HEK293 (cell line): ENCODE data around the gene IFI6.

ENCODE experiments used
- CTCF ChIA-PET: fragments of 350-600 bp; formaldehyde crosslinking; extraction: SDS; loops from one replicate; lab custom pipeline; 2021; ENCODE audit warnings: antibody characterized with exemption; lab: Yijun Ruan, JAX
- POLR2A ChIA-PET: fragments of 300-600 bp; formaldehyde crosslinking; extraction: SDS; loops from one replicate; lab custom pipeline; 2020; ENCODE audit warnings: antibody characterized with exemption, inconsistent platforms; lab: Yijun Ruan, JAX
- H3K27ac ChIP-seq: fragments of 200-500 bp; sonication (Bioruptor generic); 2 replicates; pipeline ENCODE4 v1.5.1; 2014; ENCODE audit warnings: low read depth, low read length, control low read depth, inconsistent platforms; ENCODE audit errors: extremely low read depth
- H3K36me3 ChIP-seq, 2 experiments: fragments of 200-500 bp in 1 of 2; sonication (Bioruptor generic) in 1 of 2; 1 replicate in 1 of 2; 2 replicates in 1 of 2; pipeline ENCODE4 v1.5.1; 2014 to 2017; ENCODE audit warnings: inconsistent platforms in 2 of 2, low read length in 2 of 2; ENCODE audit not compliant: control insufficient read depth in 2 of 2, insufficient read depth in 1 of 2
- H3K4me1 ChIP-seq: fragments of 200-500 bp; sonication (Bioruptor generic); 2 replicates; pipeline ENCODE4 v1.5.1; 2014; ENCODE audit warnings: mild to moderate bottlenecking, low read length, inconsistent platforms; ENCODE audit not compliant: control insufficient read depth, insufficient read depth
- H3K4me3 ChIP-seq: 2 replicates; pipeline ENCODE4 v1.5.1; 2011; ENCODE audit warnings: low read depth, mild to moderate bottlenecking, control low read depth, low read length, moderate library complexity
- H3K9me3 ChIP-seq: fragments of 200-500 bp; sonication (Bioruptor generic); 2 replicates; pipeline ENCODE4 v1.5.1; 2014; ENCODE audit warnings: low read depth, low read length, inconsistent platforms; ENCODE audit not compliant: control insufficient read depth, insufficient read depth
- EGR2 ChIP-seq: fragments of 450-650 bp; formaldehyde crosslinking; IDR thresholded peaks from 2 replicates; pipeline ENCODE4 v1.5.1; 2016; ENCODE audit warnings: low read depth, missing biosample characterization, missing genetic modification characterization
- KLF1 ChIP-seq: fragments of 450-650 bp; formaldehyde crosslinking; IDR thresholded peaks from 2 replicates; pipeline ENCODE4 v1.5.1; 2016; ENCODE audit warnings: missing biosample characterization, missing genetic modification characterization
- PATZ1 ChIP-seq: fragments of 450-650 bp; formaldehyde crosslinking; IDR thresholded peaks from 2 replicates; pipeline ENCODE4 v1.5.1; 2016; ENCODE audit warnings: missing biosample characterization, missing genetic modification characterization
- PRDM10 ChIP-seq: fragments of 450-650 bp; formaldehyde crosslinking; IDR thresholded peaks from 2 replicates; pipeline ENCODE4 v1.5.1; 2016; ENCODE audit warnings: missing biosample characterization, missing genetic modification characterization
- PRDM6 ChIP-seq: fragments of 450-650 bp; formaldehyde crosslinking; IDR thresholded peaks from 2 replicates; pipeline ENCODE4 v1.5.1; 2017; ENCODE audit warnings: missing biosample characterization, missing genetic modification characterization
- REST ChIP-seq: fragments of 450-650 bp; formaldehyde crosslinking; IDR thresholded peaks from 2 replicates; pipeline ENCODE4 v1.5.1; 2016; ENCODE audit warnings: missing biosample characterization, missing genetic modification characterization
- SP3 ChIP-seq: fragments of 450-650 bp; formaldehyde crosslinking; IDR thresholded peaks from 2 replicates; pipeline ENCODE4 v1.5.1; 2016; ENCODE audit warnings: missing biosample characterization, missing genetic modification characterization
- YY1 ChIP-seq: fragments of 450-650 bp; formaldehyde crosslinking; IDR thresholded peaks from 2 replicates; pipeline ENCODE4 v1.5.1; 2018; ENCODE audit warnings: missing biosample characterization, missing genetic modification characterization
- ZBTB20 ChIP-seq: fragments of 450-650 bp; formaldehyde crosslinking; IDR thresholded peaks from 2 replicates; pipeline ENCODE4 v1.5.1; 2016; ENCODE audit warnings: missing biosample characterization, missing genetic modification characterization
- ZBTB48 ChIP-seq: fragments of 450-650 bp; formaldehyde crosslinking; IDR thresholded peaks from 2 replicates; pipeline ENCODE4 v1.5.1; 2016; ENCODE audit warnings: missing biosample characterization, missing genetic modification characterization
- ZFHX2 ChIP-seq: fragments of 450-650 bp; formaldehyde crosslinking; conservative IDR thresholded peaks from 2 replicates; pipeline ENCODE4 v1.5.1; 2016; ENCODE audit warnings: missing biosample characterization, missing genetic modification characterization
- ZNF2 ChIP-seq: fragments of 450-650 bp; formaldehyde crosslinking; IDR thresholded peaks from 2 replicates; pipeline ENCODE4 v1.5.1; 2016; ENCODE audit warnings: missing biosample characterization, missing genetic modification characterization
- ZNF223 ChIP-seq: fragments of 450-650 bp; formaldehyde crosslinking; IDR thresholded peaks from 2 replicates; pipeline ENCODE4 v1.5.1; 2016; ENCODE audit warnings: missing biosample characterization, missing genetic modification characterization
- ZNF398 ChIP-seq: fragments of 450-650 bp; formaldehyde crosslinking; IDR thresholded peaks from 2 replicates; pipeline ENCODE4 v1.5.1; 2017; ENCODE audit warnings: missing biosample characterization, missing genetic modification characterization
- ZNF548 ChIP-seq: fragments of 450-650 bp; formaldehyde crosslinking; IDR thresholded peaks from 2 replicates; pipeline ENCODE4 v1.5.1; 2016; ENCODE audit warnings: missing biosample characterization, missing genetic modification characterization
- ZNF600 ChIP-seq: fragments of 450-650 bp; formaldehyde crosslinking; IDR thresholded peaks from 2 replicates; pipeline ENCODE4 v1.5.1; 2016; ENCODE audit warnings: missing biosample characterization, missing genetic modification characterization
- ZNF707 ChIP-seq: fragments of 450-650 bp; formaldehyde crosslinking; IDR thresholded peaks from 2 replicates; pipeline ENCODE4 v1.5.1; 2016; ENCODE audit warnings: missing biosample characterization, missing genetic modification characterization
- ZNF776 ChIP-seq: fragments of 450-650 bp; formaldehyde crosslinking; IDR thresholded peaks from 2 replicates; pipeline ENCODE4 v1.5.0; 2017; ENCODE audit warnings: missing biosample characterization, missing genetic modification characterization, borderline replicate concordance

IFI6 gene

GRCh38 chr1:27668121-27668807 lies 3.7 kb downstream of the IFI6 start (continued):
- TF ChIP-seq REST (tag by site-specific recombination): no peak
- TF ChIP-seq ZNF776: no peak
- no peak for TF ChIP-seq YY1 (tag by site-specific recombination)
- no peak for TF ChIP-seq ZBTB20 (tag by site-specific recombination)
- no peak for TF ChIP-seq PATZ1 (tag by site-specific recombination)
- no peak for TF ChIP-seq ZNF707 (tag by site-specific recombination)
- TF ChIP-seq ZNF223 (tag by site-specific recombination): no peak
- TF ChIP-seq PRDM10 (tag by site-specific recombination): no peak
- TF ChIP-seq PRDM6 (tag by site-specific recombination): no peak
- no peak for TF ChIP-seq ZBTB48 (tag by site-specific recombination)

- no peaks in the 10 kb centered on the region for H3K36me3 ChIP-seq
- no peaks in the 10 kb centered on the region for H3K9me3 ChIP-seq
- no peaks in the 10 kb centered on the region for H3K4me1 ChIP-seq
- TF ChIP-seq ZFHX2 (tag by site-specific recombination) (peak; percentile 73), ZNF398 (tag by site-specific recombination) (peak; percentile 39; the same call in 1 of the 2 replicates), ZNF548 (tag by site-specific recombination) (no peak), PATZ1 (tag by site-specific recombination) (0 out of 2 replicates have a peak, but pooled peaks have one; percentile 12), EGR2 (tag by site-specific recombination) (peak; percentile 65), KLF1 (tag by site-specific recombination) (0 out of 2 replicates have a peak, but pooled peaks have one; percentile 44), ZNF600 (tag by site-specific recombination) (0 out of 2 replicates have a peak, but pooled peaks have one; percentile 30), ZNF2 (tag by site-specific recombination) (no peak), SP3 (tag by site-specific recombination) (peak; percentile 19; the same call in 1 of the 2 replicates)
- H3K27ac ChIP-seq: no peak overlapping the region
- POLR2A ChIA-PET: interaction anchor here (1.6 kb wide), 1 partner anchor 59 kb away, joined by 4 read pairs; the partner anchor contains the start of gene FAM76A
- CTCF ChIA-PET: interaction anchor here (1.8 to 13.1 kb wide), 2 partner anchors 55 to 58 kb away, joined by 9 to 317 read pairs; partner anchors contain the start of gene FAM76A
- H3K4me3 ChIP-seq: no peak overlapping the region
Measured at GRCh38 chr1:27666791-27667254, 5.2 kb downstream of the IFI6 start.
